DOHH2 (cell line): ENCODE measurements around the gene LIN52.

Source experiments
- H3F3A ChIP-seq: fragments of 200-600 bp; sonication (generic), shearing (Covaris generic); 2 replicates; pipeline ENCODE4 v1.6.0; 2016; ENCODE audit warnings: antibody characterized with exemption, mild to moderate bottlenecking; ENCODE audit not compliant: control insufficient read depth, insufficient read depth
- H3K27ac ChIP-seq: fragments of 200-600 bp; sonication (generic); 2 replicates; pipeline ENCODE4 v1.5.1; 2014; ENCODE audit warnings: low read depth, mild to moderate bottlenecking, low read length, moderate library complexity
- H3K27me3 ChIP-seq: fragments of 200-600 bp; sonication (generic); 2 replicates; pipeline ENCODE4 v1.6.1; 2014; ENCODE audit warnings: mild to moderate bottlenecking, low read length, mixed read lengths; ENCODE audit not compliant: control insufficient read depth
- H3K36me3 ChIP-seq: fragments of 200-600 bp; sonication (generic); 2 replicates; pipeline ENCODE4 v1.6.1; 2014; ENCODE audit warnings: mild to moderate bottlenecking, low read length, moderate library complexity, mixed read lengths; ENCODE audit not compliant: control insufficient read depth
- H3K4me1 ChIP-seq: fragments of 200-600 bp; sonication (generic); 2 replicates; pipeline ENCODE4 v1.6.1; 2014; ENCODE audit warnings: mild to moderate bottlenecking, low read length, mixed read lengths; ENCODE audit not compliant: control insufficient read depth
- H3K4me2 ChIP-seq: fragments of 200-600 bp; sonication (generic); 2 replicates; pipeline ENCODE4 v1.6.0; 2014; ENCODE audit warnings: mild to moderate bottlenecking, low read length, moderate library complexity
- H3K4me3 ChIP-seq: fragments of 200-600 bp; sonication (generic); 2 replicates; pipeline ENCODE4 v1.5.1; 2014; ENCODE audit warnings: mild to moderate bottlenecking, low read length, mixed read lengths
- H3K79me2 ChIP-seq: fragments of 200-600 bp; sonication (generic); 2 replicates; pipeline ENCODE4 v1.6.1; 2014; ENCODE audit warnings: mild to moderate bottlenecking, low read length, mixed read lengths; ENCODE audit not compliant: control insufficient read depth
- H3K9me2 ChIP-seq: fragments of 200-600 bp; sonication (generic); replicated peaks from 2 replicates; pipeline ENCODE4 v1.6.1; 2014; ENCODE audit warnings: mild to moderate bottlenecking, low read length, mixed read lengths; ENCODE audit not compliant: control insufficient read depth
- H3K9me3 ChIP-seq: fragments of 200-600 bp; sonication (generic); 2 replicates; pipeline ENCODE4 v1.6.1; 2014; ENCODE audit warnings: antibody characterized with exemption, low read length, mixed read lengths; ENCODE audit not compliant: control insufficient read depth, insufficient read depth
- H4K20me1 ChIP-seq: fragments of 200-600 bp; sonication (generic); 2 replicates; pipeline ENCODE4 v1.6.0; 2014; ENCODE audit warnings: low read depth, mild to moderate bottlenecking, antibody characterized with exemption, low read length, moderate library complexity; ENCODE audit not compliant: control insufficient read depth, insufficient read depth
- EZH2phosphoT487 ChIP-seq: fragments of 200-600 bp; sonication (generic); IDR thresholded peaks from 2 replicates; pipeline ENCODE4 v1.6.1; 2017; ENCODE audit warnings: borderline replicate concordance, mild to moderate bottlenecking, antibody characterized with exemption, low read length, moderate library complexity, mixed read lengths
- TF ChIP-seq, protein P1 (sequence below): fragments of 200-600 bp; sonication (generic); IDR thresholded peaks from one replicate; pipeline ENCODE4 v1.5.1; 2014; ENCODE audit warnings: antibody characterized with exemption, mild to moderate bottlenecking, low read depth, low read length; ENCODE audit not compliant: poor library complexity, severe bottlenecking

LIN52 gene

DNA sequence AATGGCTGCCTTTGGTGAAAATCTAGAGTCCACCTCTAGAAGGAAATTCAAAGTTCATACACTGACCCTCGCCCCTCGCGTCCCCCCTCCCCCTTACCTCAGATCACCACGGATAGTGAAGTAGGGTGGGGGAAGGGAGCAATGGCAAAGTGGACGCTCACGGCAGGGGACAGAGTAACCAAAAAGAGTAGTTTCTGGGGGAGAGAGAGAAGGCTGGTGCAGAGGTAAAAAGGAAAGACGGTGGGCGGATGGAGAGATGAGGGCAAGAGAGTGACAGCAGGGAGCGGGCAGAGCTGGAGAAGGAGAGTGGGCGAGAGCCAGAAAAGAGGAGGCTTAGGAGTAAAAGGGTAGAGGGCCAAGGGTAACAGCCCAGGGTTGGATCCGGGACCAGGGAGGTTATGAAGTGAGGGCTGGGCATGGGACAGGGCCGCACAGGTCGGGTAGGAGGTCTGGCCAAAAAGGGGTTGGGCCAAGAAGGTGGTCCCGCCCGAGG is 926 bp upstream of the LIN52 start:
- Histone ChIP-seq H3K27ac (no peak overlapping the region), H3K4me2 (peak overlapping the region; percentile 80), H4K20me1 (no peaks in the 10 kb centered on the region), H3K36me3 (no peaks in the 10 kb centered on the region), H3K9me3 (no peaks in the 10 kb centered on the region), H3K79me2 (peaks cover 23% of the 10 kb centered on the region), H3K27me3 (no peaks in the 10 kb centered on the region), H3K4me1 (peaks cover 20% of the 10 kb centered on the region), H3F3A (no peaks in the 10 kb centered on the region), H3K9me2 (no peaks in the 10 kb centered on the region), H3K4me3 (peak overlapping the region; percentile 80)
- TF ChIP-seq EZH2phosphoT487 = no peak
- TF ChIP-seq, protein P1, sequence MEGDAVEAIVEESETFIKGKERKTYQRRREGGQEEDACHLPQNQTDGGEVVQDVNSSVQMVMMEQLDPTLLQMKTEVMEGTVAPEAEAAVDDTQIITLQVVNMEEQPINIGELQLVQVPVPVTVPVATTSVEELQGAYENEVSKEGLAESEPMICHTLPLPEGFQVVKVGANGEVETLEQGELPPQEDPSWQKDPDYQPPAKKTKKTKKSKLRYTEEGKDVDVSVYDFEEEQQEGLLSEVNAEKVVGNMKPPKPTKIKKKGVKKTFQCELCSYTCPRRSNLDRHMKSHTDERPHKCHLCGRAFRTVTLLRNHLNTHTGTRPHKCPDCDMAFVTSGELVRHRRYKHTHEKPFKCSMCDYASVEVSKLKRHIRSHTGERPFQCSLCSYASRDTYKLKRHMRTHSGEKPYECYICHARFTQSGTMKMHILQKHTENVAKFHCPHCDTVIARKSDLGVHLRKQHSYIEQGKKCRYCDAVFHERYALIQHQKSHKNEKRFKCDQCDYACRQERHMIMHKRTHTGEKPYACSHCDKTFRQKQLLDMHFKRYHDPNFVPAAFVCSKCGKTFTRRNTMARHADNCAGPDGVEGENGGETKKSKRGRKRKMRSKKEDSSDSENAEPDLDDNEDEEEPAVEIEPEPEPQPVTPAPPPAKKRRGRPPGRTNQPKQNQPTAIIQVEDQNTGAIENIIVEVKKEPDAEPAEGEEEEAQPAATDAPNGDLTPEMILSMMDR = no peak

- no peaks in the 10 kb centered on the region for H3F3A ChIP-seq
- peaks cover 30% of the 10 kb centered on the region for H3K79me2 ChIP-seq
- TF ChIP-seq, protein P1 = no peak
- TF ChIP-seq EZH2phosphoT487 = no peak
- no peaks in the 10 kb centered on the region for H3K36me3 ChIP-seq
- H3K9me3 ChIP-seq = no peaks in the 10 kb centered on the region
- peak overlapping the region; percentile 92 for H3K4me3 ChIP-seq
- H3K4me1 ChIP-seq = peaks cover 20% of the 10 kb centered on the region
- H3K27ac ChIP-seq = peak overlapping the region; percentile 17; the same call in 1 of the 2 replicates
- H3K4me2 ChIP-seq = peak overlapping the region; percentile 97
- no peaks in the 10 kb centered on the region for H4K20me1 ChIP-seq
- no peaks in the 10 kb centered on the region for H3K9me2 ChIP-seq
- no peaks in the 10 kb centered on the region for H3K27me3 ChIP-seq
These were observed 386 bp downstream of the LIN52 start for GRCh38 chr14:74085047-74085637.

DNA sequence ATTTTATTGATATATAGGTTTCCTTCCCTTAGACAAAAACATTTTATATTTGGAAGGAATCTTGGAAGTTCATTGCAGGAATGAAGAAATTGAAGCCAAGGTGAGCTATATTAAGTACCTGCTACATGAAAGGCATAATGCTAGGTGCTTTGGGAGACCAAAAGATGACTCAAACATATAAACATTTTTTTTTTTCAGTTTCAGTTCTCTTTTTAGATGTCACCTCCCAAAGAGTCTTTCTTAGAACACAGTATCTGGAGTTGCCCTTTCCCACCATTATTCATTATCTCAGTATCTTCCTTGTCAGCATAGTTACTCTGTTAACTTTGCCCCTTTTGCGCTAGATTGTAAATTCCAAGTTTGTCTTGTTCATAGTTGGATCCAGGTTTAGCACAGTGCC is 1.1 kb downstream of the LIN52 start:
- Histone ChIP-seq H3K4me1 (peaks cover 20% of the 10 kb centered on the region), H4K20me1 (no peaks in the 10 kb centered on the region), H3K4me2 (peak overlapping the region; percentile 97), H3K36me3 (no peaks in the 10 kb centered on the region), H3K4me3 (peak overlapping the region; percentile 92), H3K27me3 (no peaks in the 10 kb centered on the region), H3K9me2 (no peaks in the 10 kb centered on the region), H3K27ac (no peak overlapping the region), H3K79me2 (peaks cover 30% of the 10 kb centered on the region), H3K9me3 (no peaks in the 10 kb centered on the region), H3F3A (no peaks in the 10 kb centered on the region)
- TF ChIP-seq, protein P1 = no peak
- no peak for TF ChIP-seq EZH2phosphoT487
